GM18873 (cell line): Measurements from ENCODE around the gene KCNK3.
"Not testable (repeated sequence)": the region's sequence is repeated elsewhere in the genome, so short reads cannot be mapped to it uniquely, and the experiment has no call there.

Experiments
- ATAC-seq: cut with Tn5 transposase; IDR thresholded peaks from one replicate; pipeline ENCODE4 v1.9.1; 2021; ENCODE audit warnings: mild to moderate bottlenecking, moderate library complexity, moderate number of reproducible peaks; ENCODE audit not compliant: unreplicated experiment, low FRiP score

The KCNK3 gene

GRCh38 chr2:26660363-26660962 lies 32.1 kb upstream of the KCNK3 start:
- no peak for ATAC-seq

GRCh38 chr2:26665296-26665695 lies 27.2 kb upstream of the KCNK3 start:
- ATAC-seq: not testable (repeated sequence)

DNA sequence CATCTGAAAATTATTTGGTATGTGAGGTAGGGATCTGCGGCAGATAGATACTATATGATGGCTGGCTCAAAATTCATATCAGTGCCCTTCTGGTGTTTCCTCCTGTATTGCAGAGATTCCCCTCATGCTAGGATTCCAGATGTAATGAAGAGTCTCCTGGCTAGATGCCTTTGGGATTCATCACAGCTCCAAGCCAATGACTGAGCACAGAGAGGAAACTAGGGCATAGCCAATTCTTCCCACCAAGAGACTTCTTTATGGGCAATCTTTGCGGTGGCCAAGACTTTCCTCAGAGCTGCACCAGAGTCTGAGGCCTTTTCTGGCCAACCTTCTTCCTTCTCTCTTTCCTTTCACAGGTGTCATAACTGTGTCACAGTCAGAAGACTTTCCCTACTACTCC lies 25.9 kb upstream of the KCNK3 start:
- ATAC-seq: no peak

DNA sequence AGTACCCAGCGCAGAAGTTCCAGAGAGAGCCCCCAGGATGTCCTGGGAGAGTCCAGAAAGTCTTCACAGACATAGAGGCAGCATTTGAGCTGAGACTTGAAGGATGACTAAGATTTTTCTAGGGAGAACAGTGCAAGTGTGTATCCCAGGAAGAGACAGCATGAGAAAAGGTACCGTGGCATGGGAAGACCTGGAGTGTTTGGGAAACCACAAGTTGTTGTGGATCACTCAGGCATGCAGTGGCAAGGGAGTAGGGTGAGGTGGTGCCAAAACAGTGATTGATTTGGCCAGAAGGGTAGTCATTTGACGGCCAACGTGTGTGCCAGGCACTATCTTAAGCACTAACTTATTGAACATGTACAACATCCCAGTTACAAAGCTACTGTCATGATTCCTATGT lies 24.5 kb upstream of the KCNK3 start:
- ATAC-seq: no peak

DNA sequence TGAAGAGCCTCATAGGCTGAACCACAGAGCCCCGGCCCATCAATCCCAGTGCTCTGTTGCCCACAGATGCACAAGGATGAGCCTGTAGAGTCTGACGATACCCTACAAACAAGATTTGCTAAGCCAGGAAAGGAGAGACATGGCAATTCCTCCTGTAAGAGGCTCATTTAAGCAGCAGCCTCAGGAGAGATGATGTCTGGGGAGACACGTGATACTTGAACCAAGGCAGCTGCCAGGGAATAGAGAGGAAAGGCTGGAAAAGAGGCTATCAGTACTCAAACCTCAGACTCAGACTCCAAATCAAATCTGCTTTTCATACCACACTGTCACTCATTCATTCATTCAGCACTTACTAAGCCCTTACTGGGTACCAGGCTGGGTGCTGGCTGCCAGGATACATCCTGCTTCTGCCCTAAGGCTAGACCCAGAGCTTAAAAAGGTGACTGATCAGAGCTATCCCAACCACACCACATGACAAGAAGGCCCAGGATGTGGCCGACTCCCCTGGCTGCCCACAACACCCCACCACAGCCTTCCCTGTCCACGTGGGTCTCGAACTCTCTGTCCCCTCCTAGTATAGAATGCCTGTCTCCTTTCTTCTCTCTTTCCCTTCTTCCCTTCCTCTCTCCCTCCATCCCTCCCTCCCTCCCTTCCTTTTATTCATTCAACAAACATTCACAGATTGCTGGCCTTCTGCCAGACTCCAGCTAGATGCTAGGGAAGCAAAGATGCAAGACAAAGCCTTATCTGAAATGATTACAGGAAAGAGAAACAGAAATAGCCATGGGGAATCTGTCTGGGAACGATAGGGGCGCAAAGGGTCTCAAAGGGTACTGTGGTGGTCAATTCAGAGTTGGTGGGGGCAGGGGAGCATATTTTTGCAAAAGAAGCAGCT lies 23.4 kb upstream of the KCNK3 start:
- ATAC-seq: no peak

GRCh38 chr2:26670171-26670570 lies 22.4 kb upstream of the KCNK3 start:
- ATAC-seq: no peak

DNA sequence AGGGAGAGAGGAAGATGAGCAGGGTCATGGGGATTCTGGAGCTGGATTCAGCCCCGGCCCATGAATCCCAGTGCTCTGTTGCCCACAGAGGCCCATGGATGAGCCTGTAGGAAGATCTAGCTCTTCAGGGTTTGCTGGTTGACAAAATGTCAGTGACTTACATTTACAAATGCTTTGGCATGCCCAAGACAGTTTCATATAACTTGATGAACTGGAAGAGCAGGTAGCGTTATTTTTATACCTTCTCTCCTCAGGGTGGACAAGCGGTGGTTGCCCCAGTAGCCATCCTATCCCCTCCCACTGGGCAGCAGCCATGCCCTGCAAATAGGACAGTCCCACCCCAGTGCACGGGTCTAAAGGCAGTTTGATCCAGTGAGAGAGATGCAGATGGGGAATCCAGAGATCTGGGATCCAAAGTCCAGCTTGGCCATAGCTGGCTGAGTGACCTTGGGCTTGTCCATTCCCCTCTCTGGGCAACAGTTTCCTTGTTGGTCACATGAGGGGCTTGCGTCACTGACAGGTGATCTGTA lies 21.5 kb upstream of the KCNK3 start:
- ATAC-seq: no peak

- ATAC-seq: no peak
Measured at GRCh38 chr2:26671691-26672090, 20.8 kb upstream of the KCNK3 start.

DNA sequence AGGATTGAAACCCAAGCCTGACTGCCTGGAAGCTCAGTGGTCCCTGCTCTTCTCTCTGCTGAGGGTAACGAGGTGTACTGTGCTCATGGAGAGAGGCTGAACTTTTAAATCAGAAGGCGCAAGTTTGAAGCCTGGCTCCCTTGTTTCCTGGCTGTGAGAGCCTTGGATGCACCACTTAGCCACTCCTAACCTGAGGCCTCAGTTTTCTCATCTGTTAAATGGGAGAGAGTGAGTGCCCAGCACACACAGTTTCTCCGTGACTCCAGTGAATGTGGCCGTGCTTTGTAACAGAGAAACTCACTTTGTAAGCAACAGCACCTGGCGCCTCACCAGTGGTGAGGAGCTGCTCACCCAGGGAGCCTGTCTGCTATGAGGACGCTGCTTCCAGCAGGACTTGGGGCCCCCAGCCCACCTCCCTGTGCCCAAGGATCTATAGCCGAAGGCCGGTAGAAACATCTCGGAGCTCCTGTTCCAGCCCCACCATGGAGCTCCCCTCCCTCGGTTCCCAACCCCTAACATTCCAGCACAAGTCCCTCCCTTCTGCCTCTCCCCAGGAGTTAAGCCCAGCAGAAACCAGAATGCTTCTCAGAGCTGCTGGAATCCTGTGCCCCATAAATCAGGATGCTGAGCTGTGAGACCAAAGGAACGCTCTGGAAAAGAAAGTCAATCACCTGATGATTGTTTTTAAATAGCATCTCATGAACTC lies 20.3 kb upstream of the KCNK3 start:
- no peak for ATAC-seq

GRCh38 chr2:26672818-26673393 lies 19.6 kb upstream of the KCNK3 start:
- no peak for ATAC-seq

DNA sequence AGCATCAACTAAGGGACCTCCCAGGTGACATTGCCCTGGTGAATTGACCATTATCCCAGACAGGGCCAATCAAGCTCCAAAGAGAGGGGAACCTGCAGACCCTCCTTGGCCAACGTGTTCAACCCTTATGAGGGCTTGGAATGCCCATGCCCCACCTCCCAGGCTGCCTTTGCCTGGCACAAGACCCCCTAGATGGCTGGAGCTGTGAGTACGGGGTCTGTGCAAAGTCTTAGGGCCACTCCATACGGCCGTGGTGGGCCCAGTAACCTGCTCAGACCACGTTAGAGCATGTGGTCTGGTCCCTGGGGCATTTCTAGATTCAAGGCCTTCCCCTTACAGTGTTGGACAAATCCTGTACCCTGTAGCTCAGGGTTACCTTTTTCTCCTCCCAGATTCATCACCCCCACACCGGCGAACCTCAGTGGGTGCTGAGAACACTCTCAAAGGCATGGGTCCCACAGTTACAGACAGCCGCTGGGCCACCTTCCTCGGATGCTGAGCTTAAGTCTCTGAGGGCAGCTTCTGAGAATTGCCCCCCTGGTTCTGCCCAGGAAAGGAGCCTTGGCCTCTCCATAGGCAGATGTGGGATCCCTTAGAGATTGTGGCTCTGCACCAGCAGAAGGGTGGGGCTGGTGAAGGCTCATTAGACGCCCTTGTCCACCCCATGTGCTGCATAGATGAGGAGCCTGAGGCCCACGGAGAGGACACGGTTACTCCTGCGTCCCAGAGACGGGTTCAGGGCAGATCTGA lies 18.3 kb upstream of the KCNK3 start:
- ATAC-seq: no peak

- no peak for ATAC-seq
Measured at GRCh38 chr2:26674771-26675170, 17.8 kb upstream of the KCNK3 start.

DNA sequence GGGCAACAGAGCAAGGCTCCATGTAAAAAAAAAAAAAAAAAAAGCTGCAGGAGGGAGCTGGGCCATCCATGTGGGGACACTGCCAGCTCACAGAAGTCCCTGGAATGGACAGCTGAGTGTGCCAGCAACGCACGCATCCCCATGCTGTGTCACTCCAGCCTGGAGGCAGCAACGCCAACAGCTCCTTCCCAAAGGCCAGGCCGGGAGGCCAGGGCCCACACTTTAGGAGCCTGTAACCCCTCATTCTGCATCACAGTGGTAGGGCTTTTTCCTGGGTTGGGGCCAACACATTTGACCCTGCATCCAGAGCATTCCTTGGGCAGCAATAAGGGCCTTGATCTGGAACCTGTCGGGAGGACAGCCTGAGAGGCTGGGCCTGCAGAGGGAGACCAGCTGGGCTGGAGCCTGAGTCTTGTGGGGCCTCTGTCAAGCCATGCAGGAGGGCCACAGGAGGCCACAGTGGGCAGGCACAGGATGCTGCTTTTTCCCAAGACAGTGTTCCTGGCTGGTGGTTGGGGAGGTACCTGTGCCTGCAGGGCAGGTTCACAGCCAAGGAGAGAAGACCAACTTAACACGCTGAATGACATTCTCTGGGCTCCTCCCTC lies 16.8 kb upstream of the KCNK3 start:
- no peak for ATAC-seq

DNA sequence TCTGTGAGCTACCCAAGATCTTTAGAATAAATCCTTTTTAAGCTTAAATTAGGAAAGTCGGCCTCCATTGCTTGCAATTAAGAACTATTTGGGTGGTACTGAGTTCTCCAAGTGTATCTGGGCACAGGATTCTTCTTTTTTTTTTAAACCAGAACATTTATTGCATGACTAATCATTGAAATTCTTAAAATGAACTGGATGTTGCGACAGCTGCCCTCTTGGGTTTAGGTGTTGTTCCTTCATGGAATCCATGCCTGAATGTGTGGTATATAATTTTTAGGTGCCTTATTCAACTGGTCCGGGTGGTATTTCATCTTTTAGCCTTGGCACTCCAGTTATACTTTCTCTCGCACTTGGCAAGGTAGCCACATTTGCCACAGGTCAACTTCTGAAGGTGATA lies 14.5 kb upstream of the KCNK3 start:
- no peak for ATAC-seq

GRCh38 chr2:26679867-26680266 lies 12.7 kb upstream of the KCNK3 start:
- ATAC-seq: no peak

GRCh38 chr2:26681656-26682055 lies 10.9 kb upstream of the KCNK3 start:
- ATAC-seq: no peak

DNA sequence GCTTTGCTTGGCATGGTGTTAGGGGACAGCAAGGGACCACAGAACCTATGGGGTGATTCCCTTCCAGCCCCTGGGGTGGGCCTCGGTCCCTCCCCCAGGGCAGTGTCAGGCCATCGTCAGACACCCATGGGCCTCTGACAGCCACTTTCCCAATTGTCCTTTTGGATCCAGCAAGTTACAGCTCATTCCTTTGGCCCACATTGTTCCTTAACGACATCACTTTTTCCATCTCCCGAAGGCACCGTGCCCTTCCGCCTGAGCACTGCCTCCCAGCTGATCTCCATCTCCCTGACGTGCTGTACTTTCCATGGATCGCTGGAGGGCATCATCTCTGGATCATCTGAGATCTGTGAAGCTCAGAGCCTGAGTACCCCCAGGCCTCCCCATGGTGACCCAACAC lies 10.4 kb upstream of the KCNK3 start:
- no peak for ATAC-seq

GRCh38 chr2:26683583-26683982 lies 8.9 kb upstream of the KCNK3 start:
- no peak for ATAC-seq

GRCh38 chr2:26685341-26685740 lies 7.2 kb upstream of the KCNK3 start:
- ATAC-seq: no peak
